GM12864 (cell line): ENCODE results near the gene HS3ST5.

Source experiments
- DNase-seq: peaks from one replicate; pipeline ENCODE4 v3.0.0-alpha.2; 2011; ENCODE audit warnings: low read depth
- H3K4me3 ChIP-seq: 2 replicates; pipeline ENCODE4 v1.5.1; 2011; ENCODE audit warnings: mild to moderate bottlenecking, low read depth, low read length, control low read depth
- CTCF ChIP-seq: IDR thresholded peaks from 2 replicates; pipeline ENCODE4 v1.5.1; 2011; ENCODE audit warnings: low read depth, mild to moderate bottlenecking, moderate library complexity, low read length, control low read depth, inconsistent platforms; ENCODE audit errors: missing control alignments

The HS3ST5 gene

GRCh38 chr6:114170958-114171387, 171.8 kb downstream of the HS3ST5 start:
- no peak for TF ChIP-seq CTCF
- no peak for DNase-seq
- no peak overlapping the region for H3K4me3 ChIP-seq

GRCh38 chr6:114170372-114170771, 172.5 kb downstream of the HS3ST5 start:
- no peak for DNase-seq
- TF ChIP-seq CTCF: no peak

GRCh38 chr6:114169763-114170162, 173.1 kb downstream of the HS3ST5 start:
- DNase-seq: no peak
- TF ChIP-seq CTCF: no peak

More at GRCh38 chr6:114170372-114170771, 172.5 kb downstream of the HS3ST5 start:
- no peak overlapping the region for H3K4me3 ChIP-seq

DNA sequence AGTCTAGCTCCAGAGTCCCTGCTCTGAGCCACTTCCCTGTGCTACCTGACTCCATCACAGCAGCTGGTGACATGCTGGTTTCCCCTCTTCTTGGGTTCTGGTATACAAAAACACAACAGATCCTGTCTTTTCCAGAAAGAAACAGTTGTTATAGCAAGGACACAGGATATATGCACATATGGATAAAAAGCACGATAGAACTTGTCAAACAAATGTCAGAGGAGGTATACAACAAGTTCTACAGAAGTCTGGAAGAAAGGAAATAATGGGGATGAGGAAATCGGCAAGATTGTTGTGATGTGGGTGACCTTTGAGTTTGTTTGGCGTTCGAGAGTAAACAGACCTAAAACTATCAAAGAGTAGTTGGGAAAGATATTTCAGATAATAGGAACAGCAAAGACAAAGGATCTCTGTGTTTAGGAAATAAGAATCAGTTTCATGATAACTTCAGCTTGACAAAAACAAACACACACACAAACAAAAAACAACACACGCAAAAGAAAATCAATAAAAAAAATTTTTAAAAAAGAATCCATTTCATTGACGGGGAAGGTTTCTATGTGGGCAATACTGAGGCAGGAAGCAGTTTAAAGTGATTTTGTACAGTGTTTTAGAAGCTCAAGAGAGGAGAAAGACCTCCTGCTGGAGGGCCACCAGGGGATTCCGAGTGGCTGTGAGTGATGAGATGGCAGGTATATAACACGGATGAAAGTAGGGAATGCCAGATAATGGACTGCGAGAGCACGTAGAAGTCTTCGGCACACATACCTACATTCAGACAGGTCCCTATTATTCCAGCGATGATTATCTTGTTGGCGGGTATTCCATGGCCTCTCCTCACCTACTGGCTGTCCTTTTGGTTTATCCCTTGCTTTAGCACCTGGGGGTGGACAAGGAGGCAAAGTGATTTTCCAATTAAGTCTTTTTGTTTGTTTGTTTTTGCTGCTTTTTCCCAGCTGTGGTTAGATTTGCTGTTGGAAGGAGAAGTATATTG, 174.9 kb downstream of the HS3ST5 start:
- TF ChIP-seq CTCF: no peak

More at GRCh38 chr6:114169763-114170162, 173.1 kb downstream of the HS3ST5 start:
- H3K4me3 ChIP-seq: no peak overlapping the region

DNA sequence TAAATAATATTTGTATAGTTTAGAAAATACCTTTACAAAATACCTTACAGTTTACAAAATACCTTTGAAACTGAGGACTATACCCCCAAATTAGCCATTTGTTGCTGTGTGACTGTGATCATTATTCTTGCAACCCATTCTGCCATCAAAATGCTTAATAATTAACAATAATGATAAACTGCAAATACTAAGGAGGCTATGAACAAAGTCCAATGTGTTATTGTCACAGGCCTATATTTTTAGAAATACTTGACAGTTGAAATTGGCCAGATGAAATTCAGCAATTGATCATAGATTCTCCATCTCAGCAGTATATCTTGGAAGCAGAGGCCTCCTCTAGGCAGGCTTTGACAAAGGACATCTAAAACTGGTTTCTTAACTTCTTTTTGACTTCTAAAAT, 178.6 kb downstream of the HS3ST5 start:
- no peak overlapping the region for H3K4me3 ChIP-seq
- no peak for DNase-seq
- TF ChIP-seq CTCF: no peak

More for the DNA sequence above, 174.9 kb downstream of the HS3ST5 start:
- no peak overlapping the region for H3K4me3 ChIP-seq
- DNase-seq: no peak

GRCh38 chr6:114162691-114163347, 180.0 kb downstream of the HS3ST5 start:
- no peak overlapping the region for H3K4me3 ChIP-seq
- no peak for TF ChIP-seq CTCF

More at GRCh38 chr6:114162691-114163347, 180.0 kb downstream of the HS3ST5 start:
- no peak for DNase-seq
